Heart left ventricle (tissue), 16 donors: Measurements from ENCODE around the gene EHD4. TPM values are rescaled to one million over a fixed set of nuclear protein-coding genes. Genes with fewer than 3 reads are reported as not detected.
A peak's percentile ranks its signal among the peaks of the same experiment; 100 is the strongest.

Experiments
- ATAC-seq, 4 donors: fragments of 200-7000 bp; cut with Tn5 transposase; one replicate each; pipeline ENCODE4 v1.9.1; 2020 to 2022; ENCODE audit warnings: moderate library complexity in 4 of 4, mild to moderate bottlenecking in 3 of 4, moderate number of reproducible peaks in 1 of 4
- DNase-seq, 5 donors: peaks; one replicate each; pipeline ENCODE4 v3.0.0-alpha.2; 2020
- H3K27ac ChIP-seq, 12 donors: fragments of 200-600 bp; sonication (generic) in 4 of 12; one replicate each; pipeline versions ENCODE4 v1.5.0 to v1.8.0; 2016 to 2022; ENCODE audit warnings: mild to moderate bottlenecking in 2 of 12
- H3K27me3 ChIP-seq, 9 donors: fragments of 200-600 bp; sonication (generic) in 2 of 9; one replicate each; pipeline versions ENCODE4 v1.5.1 to v1.8.0; 2016 to 2022; ENCODE audit warnings: mild to moderate bottlenecking in 3 of 9
- H3K36me3 ChIP-seq, 9 donors: fragments of 200-600 bp; sonication (generic) in 2 of 9; one replicate each; pipeline versions ENCODE4 v1.5.0 to v1.8.0; 2018 to 2022; ENCODE audit warnings: mild to moderate bottlenecking in 2 of 9
- H3K4me1 ChIP-seq, 12 donors: fragments of 200-600 bp; sonication (generic) in 4 of 12; one replicate each; pipeline versions ENCODE4 v1.5.0 to v1.8.0; 2016 to 2022; ENCODE audit warnings: mild to moderate bottlenecking in 3 of 12
- H3K4me3 ChIP-seq, 12 donors: fragments of 200-600 bp; sonication (generic) in 4 of 12; one replicate each; pipeline versions ENCODE4 v1.5.0 to v1.8.0; 2017 to 2022; ENCODE audit warnings: mild to moderate bottlenecking in 9 of 12, moderate library complexity in 4 of 12
- H3K9me3 ChIP-seq, 12 donors: fragments of 200-600 bp; sonication (generic) in 4 of 12; one replicate each; pipeline versions ENCODE4 v1.5.0 to v1.8.0; 2016 to 2022; ENCODE audit warnings: mild to moderate bottlenecking in 1 of 12
- CTCF ChIP-seq, 12 donors: fragments of 200-600 bp; sonication (generic) in 4 of 12; IDR thresholded peaks; one replicate each; pipeline versions ENCODE4 v1.5.0 to v1.8.0; 2018 to 2022; ENCODE audit warnings: antibody characterized with exemption in 12 of 12, mild to moderate bottlenecking in 5 of 12
- POLR2A ChIP-seq, 2 donors: fragments of 450-650 bp; IDR thresholded peaks; one replicate each; pipeline ENCODE4 v1.6.1; 2017; ENCODE audit warnings: antibody characterized with exemption in 2 of 2, mild to moderate bottlenecking in 2 of 2, moderate library complexity in 2 of 2
- WGBS, 4 donors: extraction: QIAGEN DNeasy Blood & Tissue Kit in 2 of 4; methylation state at CpG; one replicate each; pipeline versions ENCODE4 v1.1.5 to v1.1.7; 2013 to 2018; 5-methylcytosine and 5-hydroxymethylcytosine counted together
- intact Hi-C, 10 donors: fragments of 100-400 bp; cut with DNase I; formaldehyde crosslinking; loops; one replicate each; pipeline versions ENCODE4 v1.11.1 to v1.14.2; 2022
- long read RNA-seq, 3 donors: library from polyadenylated mRNA; unstranded; transcript quantifications; one replicate each; pipeline ENCODE4 v2.0.0, GENCODE V29; 2020 to 2021
- polyA plus RNA-seq, 2 donors: library from polyadenylated mRNA; stranded (reverse); fragments of 200-250 nt; gene quantifications; one replicate each; pipeline ENCODE4 v1.2.3, GENCODE V29; 2013
- total RNA-seq, 9 donors: library from RNA; depleted of rRNA in 2 of 9; stranded (reverse); fragments of >200 nt in 2 of 9; fragmentation: NEBNext Ultra II Directional in 3 of 9; extraction: Animal tissue kit (Norgen Biotek cat#: 25700) in 3 of 9; gene quantifications; one replicate each; pipeline versions ENCODE4 v1.1.0 to v1.2.4, GENCODE V29; 2016 to 2023
- donor health status: ischemic (EF 13 %, LVEDD 7.1; RV severe dilation, severe dysfunction).
- donor health status: healthy with polysubstance abuse.
- donor health status: DM: no; HTN: yes; CAD: no.
- donor health status: DM: no; HTN: no; CAD: no.
- donor health status: ischemic (EF 25% LVEDD 6.9; RV normal size, moderate dysfunction).
- donor health status: ischemic (EF 25% LVEDD 5.7; RV mildly dilated, moderate dysfunction).
- donor health status: healthy.
- donor health status: DM: yes; HTN: yes; CAD: no.
- donor health status: ischemic (EF 35%, LVEDD 5.7; RV mildly dilated, moderate dysfunction).
- donor health status: nonischemic (EF 11% LVEDD 7.7; RV severe dilation, severe dysfunction).
- donor health status: DM: yes; HTN: yes; CAD: no.
- donor health status: PGD.
- donor health status: ischemic (EF 29% LVEDD 5.4; RV normal size, mild dysfunction).
- donor health status: nonischemic (EF 23%, LVEDD 6.1; RV moderate dilation, normal function).

The EHD4 gene
- total RNA-seq (10 to 100 TPM; 28.2 to 70.8 (median 43.9) TPM), polyA plus RNA-seq (10 to 100 TPM; 25.6 to 46.5 TPM)
- long read RNA-seq, donor 1, full-length matches to known transcripts, result 118 of 198 reads
- long read RNA-seq, donor 1, partial matches to known transcripts, result 32 of 198 reads
- long read RNA-seq, donor 1, other reads (novel, unspliced or antisense), result 48 of 198 reads
- long read RNA-seq, donor 2, full-length matches to known transcripts, result 351 of 508 reads
- long read RNA-seq, donor 2, partial matches to known transcripts, result 81 of 508 reads
- long read RNA-seq, donor 2, other reads (novel, unspliced or antisense), result 76 of 508 reads
- long read RNA-seq, donor 3, full-length matches to known transcripts, result 144 of 207 reads
- long read RNA-seq, donor 3, partial matches to known transcripts, result 28 of 207 reads
- long read RNA-seq, donor 3, other reads (novel, unspliced or antisense), result 35 of 207 reads

- intact Hi-C loops, result loop anchor here in 8 of 10 donors (5.0 to 10.0 kb wide), 8 partner anchors 40 to 200 kb away; partner anchors contain the start of genes JMJD7 (in 3 of the 8) and MAPKBP1 (in 3 of the 8)
- WGBS, 4 donors, result 2 to 4% (median 2%) methylated on average over 32 to 72 of the region's 72 CpGs
Measured at GRCh38 chr15:41972253-41973242, at the start of gene EHD4. EHD4 (minus strand) TSS chr15:41972557; CDS start chr15:41972494, 63 bp downstream.

GRCh38 chr15:42021593-42021992 is 49.2 kb upstream of the EHD4 start:
- no peaks in the 10 kb centered on the region for H3K9me3 ChIP-seq
- WGBS, 4 donors, result 80 to 93% (median 86%) methylated on average over 4 to 5 of the region's 5 CpGs
- no peaks in the 10 kb centered on the region for H3K36me3 ChIP-seq
- ATAC-seq (no peak), DNase-seq (no peak)
- TF ChIP-seq CTCF (IDR thresholded peaks at IDR 0.05) (no peak), POLR2A (IDR thresholded peaks at IDR 0.05) (no peak)
- H3K4me1 ChIP-seq, result peaks cover 0 to 23% (median 6%) of the 10 kb centered on the region in 12 donors
- intact Hi-C loops, result no loop called here
- no peak overlapping the region for H3K27ac ChIP-seq
- H3K27me3 ChIP-seq, result no peaks in the 10 kb centered on the region
- H3K4me3 ChIP-seq, result no peak overlapping the region

More at GRCh38 chr15:41972253-41973242, at the start of gene EHD4:
- DNase-seq (peak; percentile 99 to 100 (median 99)), ATAC-seq (peak; percentile 94 to 97 (median 95))
- H3K27ac ChIP-seq, result peak within 1 kb of the TSS; percentile 77 to 97 (median 94)
- no peaks in the 10 kb centered on the region for H3K36me3 ChIP-seq
- peaks cover 12 to 44% (median 36%) of the 10 kb centered on the region in 12 donors for H3K4me1 ChIP-seq
- H3K4me3 ChIP-seq, result peak within 1 kb of the TSS; percentile 68 to 99 (median 89)
- no peaks in the 10 kb centered on the region for H3K27me3 ChIP-seq
- H3K9me3 ChIP-seq, result no peaks in the 10 kb centered on the region
- TF ChIP-seq CTCF (IDR thresholded peaks at IDR 0.05) (peak in 9 of 12 donors; percentile 18 to 67 (median 47)), POLR2A (IDR thresholded peaks at IDR 0.05) (peak in 1 of 2 donors; percentile 92)

- no peak within 1 kb of the TSS for H3K27ac ChIP-seq
- DNase-seq (no peak), ATAC-seq (no peak)
- H3K27me3 ChIP-seq, result no peaks in the 10 kb centered on the region
- no peak within 1 kb of the TSS for H3K4me3 ChIP-seq
- H3K36me3 ChIP-seq, result no peaks in the 10 kb centered on the region
- intact Hi-C loops, result no loop called here
- TF ChIP-seq POLR2A (IDR thresholded peaks at IDR 0.05), result no peak
- TF ChIP-seq CTCF (IDR thresholded peaks at IDR 0.05), result no peak
- no peaks in the 10 kb centered on the region for H3K9me3 ChIP-seq
- peaks cover 0 to 23% (median 6%) of the 10 kb centered on the region in 12 donors for H3K4me1 ChIP-seq
- 93 to 95% (median 93%) methylated on average over 5 of the region's 5 CpGs for WGBS, 4 donors
Measured at GRCh38 chr15:42020713-42021273, 48.4 kb upstream of the EHD4 start, which contains the start of gene PLA2G4E. PLA2G4E (minus strand) TSS chr15:42021042; CDS start chr15:42021030, 12 bp downstream.
